ENCODE measurements around the gene VANGL1.

GRCh38 chr1:115654663-115655305, 13.0 kb downstream of the VANGL1 start:
- TF ChIP-seq CTCF (IDR thresholded peaks at IDR 0.05) (no peak), POLR2A (IDR thresholded peaks at IDR 0.05) (no peak)

Data from prostate gland (tissue), 2 donors.